Activated T-helper 2 cell treated with anti-CD3 and anti-CD28 coated beads, Interferon-gamma antibody, Interleukin-2, Interleukin-4, amounts not matched to agents 10 μg/mL and 5 μg/mL and 100 μg/mL, durations not matched to agents 14 hours and 24 hours and 36 hours (primary cell): ENCODE results near the gene ARID4B. TPM values are rescaled to one million over a fixed set of nuclear protein-coding genes. Genes with fewer than 3 reads are reported as not detected.

Source experiments
- DNase-seq: peaks from one replicate; pipeline ENCODE4 v3.0.0; 2021; ENCODE audit warnings: low spot score
- H3K27ac Mint-ChIP-seq: one replicate; pipeline ENCODE4 v1.8.0; 2021; ENCODE audit warnings: mixed read lengths
- H3K27me3 Mint-ChIP-seq: one replicate; pipeline ENCODE4 v1.8.0; 2021; ENCODE audit warnings: low read depth, mixed read lengths
- H3K36me3 Mint-ChIP-seq: one replicate; pipeline ENCODE4 v1.8.0; 2021; ENCODE audit warnings: low read depth, mixed read lengths
- H3K4me1 Mint-ChIP-seq: one replicate; pipeline ENCODE4 v1.8.0; 2021; ENCODE audit warnings: low read depth, mixed read lengths
- H3K4me3 Mint-ChIP-seq: one replicate; pipeline ENCODE4 v1.8.0; 2021; ENCODE audit warnings: low read depth, mild to moderate bottlenecking, moderate library complexity, mixed read lengths
- H3K9me3 Mint-ChIP-seq: one replicate; pipeline ENCODE4 v1.8.0; 2021; ENCODE audit warnings: mixed read lengths
- intact Hi-C: fragments of 100-400 bp; cut with micrococcal nuclease; formaldehyde crosslinking; loops from one replicate; pipeline ENCODE4 v1.15.1; 2023
- total RNA-seq: library from RNA; stranded (reverse); gene quantifications from 2 replicates; pipeline ENCODE4 v1.2.3, GENCODE V29; 2022

The ARID4B gene
- total RNA-seq, 1 donor from 2014 or later = 49.6 TPM

DNA sequence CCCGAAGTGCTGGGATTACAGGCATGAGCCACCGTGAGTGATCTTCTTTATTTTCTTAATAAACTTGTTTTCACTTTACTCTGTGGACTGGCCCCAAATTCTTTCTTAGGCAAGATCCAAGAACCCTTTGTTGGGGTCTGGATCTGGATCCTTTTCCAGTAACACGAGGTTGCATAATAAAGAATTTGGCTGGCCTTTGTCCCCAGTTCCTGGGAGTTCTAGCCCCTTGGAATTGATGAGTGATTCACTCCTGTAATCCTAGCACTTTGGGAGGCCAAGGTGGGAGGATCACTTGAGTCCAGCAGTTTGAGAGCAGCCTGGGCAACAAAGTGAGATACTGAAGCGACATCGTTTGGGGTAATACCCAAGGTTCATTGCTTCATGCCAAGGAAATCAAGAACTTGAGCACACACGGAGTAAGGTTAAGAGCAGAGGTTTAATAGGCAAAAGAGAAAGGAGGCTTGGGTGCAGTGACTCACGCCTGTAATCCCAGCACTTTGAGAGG is 197.2 kb downstream of the ARID4B start:
- H3K27me3 Mint-ChIP-seq = no peaks in the 10 kb centered on the region
- peaks cover 70% of the 10 kb centered on the region for H3K36me3 Mint-ChIP-seq
- H3K9me3 Mint-ChIP-seq = no peaks in the 10 kb centered on the region
- peaks cover 26% of the 10 kb centered on the region for H3K4me1 Mint-ChIP-seq
- intact Hi-C loops = no loop called here
- H3K4me3 Mint-ChIP-seq = no peak overlapping the region
- DNase-seq = no peak
- peak overlapping the region; percentile 52 for H3K27ac Mint-ChIP-seq

- no peak overlapping the region for H3K4me3 Mint-ChIP-seq
- H3K27me3 Mint-ChIP-seq = no peaks in the 10 kb centered on the region
- no peaks in the 10 kb centered on the region for H3K9me3 Mint-ChIP-seq
- DNase-seq = no peak
- peak overlapping the region; percentile 97 for H3K27ac Mint-ChIP-seq
- intact Hi-C loops = loop anchor here (1.0 kb wide), 1 partner anchor 31 kb away; the partner anchor contains the start of gene RBM34
- H3K36me3 Mint-ChIP-seq = peaks cover 64% of the 10 kb centered on the region
- peaks cover 28% of the 10 kb centered on the region for H3K4me1 Mint-ChIP-seq
Measured at GRCh38 chr1:235129774-235130570, 198.0 kb downstream of the ARID4B start.

GRCh38 chr1:235128456-235129328 is 199.3 kb downstream of the ARID4B start, which contains the start of gene TOMM20:
TOMM20 (minus strand) TSS chr1:235128837; CDS start chr1:235128715, 122 bp downstream.
- peaks cover 37% of the 10 kb centered on the region for H3K4me1 Mint-ChIP-seq
- peaks cover 63% of the 10 kb centered on the region for H3K36me3 Mint-ChIP-seq
- intact Hi-C loops = loop anchor here (1.0 kb wide), 2 partner anchors 33 to 200 kb away; partner anchors contain the start of genes ARID4B, GGPS1 and RBM34
- H3K9me3 Mint-ChIP-seq = no peaks in the 10 kb centered on the region
- no peaks in the 10 kb centered on the region for H3K27me3 Mint-ChIP-seq
- peak within 1 kb of the TSS; percentile 97 for H3K27ac Mint-ChIP-seq
- peak; percentile 95 for DNase-seq
- H3K4me3 Mint-ChIP-seq = peak within 1 kb of the TSS; percentile 98

DNA sequence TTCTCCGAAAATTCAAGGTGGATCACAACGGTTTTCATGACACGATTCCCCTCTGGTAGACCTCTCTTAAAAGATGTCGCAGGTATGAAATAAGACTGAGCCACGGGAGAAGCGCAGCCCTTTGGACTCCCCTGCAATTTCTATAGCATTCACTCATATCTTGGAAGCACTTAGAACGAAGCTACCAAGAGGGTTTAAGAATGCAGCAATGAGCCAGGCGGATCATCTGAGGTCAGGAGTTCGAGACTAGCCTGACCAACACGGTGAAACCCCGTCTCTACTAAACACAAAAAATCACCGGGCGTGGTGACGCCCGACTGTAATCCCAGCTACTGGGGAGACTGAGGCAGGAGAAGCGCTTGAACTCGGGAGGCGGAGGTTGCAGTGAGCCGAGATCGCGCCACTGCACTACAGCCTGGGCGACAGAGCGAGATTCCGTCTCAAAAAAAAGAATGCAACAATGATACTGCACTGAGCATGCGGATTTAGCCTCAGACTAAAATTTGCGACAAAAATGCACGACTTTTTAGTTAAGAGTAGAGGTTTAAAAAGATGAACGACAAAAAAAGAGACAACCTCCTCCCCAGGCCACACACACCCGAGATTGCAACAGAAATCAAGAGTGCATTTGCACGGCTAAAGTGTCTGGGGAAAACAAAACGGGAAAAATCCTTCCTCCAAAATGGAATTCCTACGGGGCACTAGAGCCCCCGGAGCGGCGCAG is 200.1 kb downstream of the ARID4B start:
- no peaks in the 10 kb centered on the region for H3K27me3 Mint-ChIP-seq
- DNase-seq = no peak
- intact Hi-C loops = loop anchor here (1.0 to 2.0 kb wide), 2 partner anchors 23 to 200 kb away; partner anchors contain the start of genes ARID4B and GGPS1
- peak overlapping the region; percentile 97 for H3K27ac Mint-ChIP-seq
- no peaks in the 10 kb centered on the region for H3K9me3 Mint-ChIP-seq
- H3K36me3 Mint-ChIP-seq = peaks cover 61% of the 10 kb centered on the region
- peak overlapping the region; percentile 98 for H3K4me3 Mint-ChIP-seq
- peaks cover 43% of the 10 kb centered on the region for H3K4me1 Mint-ChIP-seq

DNA sequence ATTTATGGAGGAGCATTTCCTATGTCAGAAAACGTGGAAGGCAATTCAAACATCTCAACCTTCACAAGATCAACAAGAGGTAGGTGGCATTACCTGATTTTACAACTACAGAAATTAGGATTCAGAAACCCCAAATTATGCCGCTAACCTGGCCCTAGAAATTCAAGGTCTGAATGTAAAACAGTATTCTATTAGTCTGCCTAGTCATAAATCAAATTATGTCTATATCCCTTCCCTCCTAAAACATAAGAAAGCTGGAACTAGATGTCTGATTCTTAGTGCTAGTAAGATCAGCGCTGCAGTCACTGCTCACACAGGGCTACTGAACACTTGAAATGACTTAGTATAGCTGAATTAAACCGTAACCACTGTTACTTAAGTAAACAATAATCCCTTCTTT is 200.8 kb downstream of the ARID4B start:
- Mint-ChIP-seq H3K4me3 (peak overlapping the region; percentile 98), H3K27me3 (no peaks in the 10 kb centered on the region), H3K4me1 (peaks cover 45% of the 10 kb centered on the region), H3K36me3 (peaks cover 60% of the 10 kb centered on the region), H3K27ac (peak overlapping the region; percentile 97), H3K9me3 (no peaks in the 10 kb centered on the region)
- intact Hi-C loops = loop anchor here (2.0 kb wide), 1 partner anchor 22 kb away; no protein-coding TSS in a partner anchor
- DNase-seq = no peak

- Mint-ChIP-seq H3K27me3 (no peaks in the 10 kb centered on the region), H3K36me3 (peaks cover 69% of the 10 kb centered on the region), H3K9me3 (no peaks in the 10 kb centered on the region), H3K4me3 (peak overlapping the region; percentile 45), H3K27ac (peak overlapping the region; percentile 76), H3K4me1 (peaks cover 47% of the 10 kb centered on the region)
- DNase-seq = no peak
- intact Hi-C loops = no loop called here
Measured at GRCh38 chr1:235124665-235125064, 203.3 kb downstream of the ARID4B start.

DNA sequence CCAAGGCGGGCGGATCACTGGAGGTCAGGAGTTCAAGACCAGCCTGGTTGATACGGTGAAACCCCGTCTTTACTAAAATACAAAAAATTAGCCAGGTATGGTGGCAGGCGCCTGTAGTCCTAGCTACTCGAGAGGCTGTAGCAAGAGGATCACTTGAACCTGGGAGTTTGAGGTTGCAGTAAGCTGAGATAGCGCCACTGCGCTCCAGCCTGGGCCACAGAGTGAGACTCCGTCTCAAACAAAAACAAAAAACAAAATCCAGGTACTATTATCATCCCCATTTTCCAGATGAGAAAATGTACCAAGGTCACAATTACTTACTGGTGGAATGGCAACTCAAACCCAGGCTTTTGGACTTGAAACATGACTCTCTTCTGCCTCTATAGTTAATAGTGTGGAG is 203.9 kb downstream of the ARID4B start:
- intact Hi-C loops = no loop called here
- peak overlapping the region; percentile 76 for H3K27ac Mint-ChIP-seq
- H3K4me1 Mint-ChIP-seq = peaks cover 45% of the 10 kb centered on the region
- DNase-seq = no peak
- no peaks in the 10 kb centered on the region for H3K27me3 Mint-ChIP-seq
- peaks cover 75% of the 10 kb centered on the region for H3K36me3 Mint-ChIP-seq
- H3K4me3 Mint-ChIP-seq = peak overlapping the region; percentile 45
- H3K9me3 Mint-ChIP-seq = no peaks in the 10 kb centered on the region

DNA sequence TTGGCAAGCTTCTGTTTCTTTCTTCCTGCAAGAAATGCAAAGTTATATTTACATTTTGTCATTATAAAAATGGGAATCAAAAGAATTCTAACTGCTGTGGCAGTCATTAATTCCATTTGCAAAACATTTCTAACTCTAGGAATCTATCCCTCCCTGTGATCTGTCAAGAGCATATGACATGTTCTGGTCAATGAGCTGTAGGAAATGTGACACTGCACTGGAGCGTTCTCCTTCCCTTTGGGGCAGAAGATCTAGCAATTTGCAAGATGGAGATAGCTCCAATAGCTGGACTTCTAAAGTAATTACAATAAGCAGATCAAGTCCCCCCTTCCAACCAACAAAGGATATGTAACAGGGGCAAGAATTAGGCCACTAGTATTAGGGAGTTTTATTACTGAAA is 205.6 kb downstream of the ARID4B start:
- peak overlapping the region; percentile 62 for H3K27ac Mint-ChIP-seq
- intact Hi-C loops = no loop called here
- H3K4me3 Mint-ChIP-seq = no peak overlapping the region
- H3K9me3 Mint-ChIP-seq = no peaks in the 10 kb centered on the region
- no peaks in the 10 kb centered on the region for H3K27me3 Mint-ChIP-seq
- H3K36me3 Mint-ChIP-seq = peaks cover 79% of the 10 kb centered on the region
- no peak for DNase-seq
- H3K4me1 Mint-ChIP-seq = peaks cover 42% of the 10 kb centered on the region

Other genes with a start within 250 kb of the ARID4B start
- 105 and 118 TPM in 2 replicates for gene TOMM20, start 199.3 kb downstream of the ARID4B start, total RNA-seq
- 122 and 125 TPM in 2 replicates for gene RBM34, start 166.9 kb downstream of the ARID4B start, total RNA-seq
- 30.4 and 33.7 TPM in 2 replicates for gene GGPS1, start 391 bp upstream of the ARID4B start, total RNA-seq
- gene TBCE, start 39.2 kb upstream of the ARID4B start, total RNA-seq = 25.0 and 28.2 TPM in 2 replicates
- 15.7 and 15.8 TPM in 2 replicates for gene B3GALNT2, start 176.3 kb upstream of the ARID4B start, total RNA-seq